ENCODE measurements around the gene PSD4. TPM values are rescaled to one million over a fixed set of nuclear protein-coding genes. Genes with fewer than 3 reads are reported as not detected.

PSD4 gene
- total RNA-seq, 1 donor from 2014 or later = 38.8 TPM

GRCh38 chr2:113216891-113217454, 43.2 kb downstream of the PSD4 start:
- H3K4me1 Mint-ChIP-seq (ENCODE audit: unreplicated experiment) = peaks cover 43% of the 10 kb centered on the region
- no peak for TF ChIP-seq CTCF (conservative IDR thresholded peaks at IDR 0.05)

GRCh38 chr2:113217455-113218282, 43.9 kb downstream of the PSD4 start:
- no peaks in the 10 kb centered on the region for H3K9me3 Mint-ChIP-seq
- no peaks in the 10 kb centered on the region for H3K36me3 Mint-ChIP-seq
- peak overlapping the region; percentile 79 for H3K27ac Mint-ChIP-seq
- peak overlapping the region; percentile 59 for H3K4me3 Mint-ChIP-seq
- peaks cover 36% of the 10 kb centered on the region for H3K4me1 Mint-ChIP-seq (ENCODE audit: unreplicated experiment)
- DNase-seq (ENCODE audit: extremely low spot score, unreplicated experiment) = no peak
- no peaks in the 10 kb centered on the region for H3K27me3 Mint-ChIP-seq
- no peak for TF ChIP-seq CTCF (conservative IDR thresholded peaks at IDR 0.05)

More at GRCh38 chr2:113216891-113217454, 43.2 kb downstream of the PSD4 start:
- Mint-ChIP-seq H3K36me3 (no peaks in the 10 kb centered on the region), H3K4me3 (no peak overlapping the region), H3K9me3 (no peaks in the 10 kb centered on the region), H3K27ac (peak overlapping the region; percentile 71), H3K27me3 (no peaks in the 10 kb centered on the region)
- no peak for DNase-seq (ENCODE audit: extremely low spot score, unreplicated experiment)

DNA sequence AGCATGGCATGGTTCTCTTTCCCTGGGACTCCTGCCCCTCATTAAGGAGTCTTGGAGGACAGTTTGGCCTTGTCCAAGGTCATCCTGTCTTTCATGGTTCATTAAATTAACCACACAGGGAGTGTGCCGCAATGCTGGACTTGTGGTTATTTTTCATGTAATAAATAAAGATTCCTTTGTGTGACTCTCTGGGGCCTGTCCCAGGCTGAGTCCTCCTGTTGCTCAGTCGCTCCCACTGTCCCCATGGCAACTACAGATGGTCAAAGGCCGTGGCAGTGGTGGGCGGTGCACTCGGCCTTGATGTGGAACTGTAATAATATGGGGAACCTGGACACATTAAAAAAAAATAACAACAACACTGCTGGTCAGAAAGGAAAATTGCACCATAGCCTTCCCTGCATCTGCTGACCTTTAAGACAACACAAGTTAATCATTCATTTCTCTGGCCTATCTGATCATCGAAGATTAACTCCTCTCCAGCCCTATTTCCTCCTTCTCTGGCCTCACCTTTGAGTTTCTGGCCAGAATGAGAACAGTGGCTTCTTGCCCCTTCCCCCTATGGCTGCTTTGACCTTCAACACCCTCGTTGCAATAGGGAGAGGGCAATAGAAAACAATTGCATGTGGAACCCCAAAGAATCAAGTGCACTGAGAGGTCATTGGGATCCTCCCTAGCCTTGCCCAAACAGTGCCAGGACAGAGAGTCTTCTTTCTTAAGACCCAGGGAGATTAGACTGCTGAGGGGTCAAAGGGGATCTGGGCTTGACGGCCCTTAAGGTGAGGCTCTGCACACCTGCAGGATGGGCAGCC, 44.7 kb downstream of the PSD4 start:
- H3K27ac Mint-ChIP-seq = peak overlapping the region; percentile 79

GRCh38 chr2:113219092-113219441, 45.3 kb downstream of the PSD4 start:
- H3K4me3 Mint-ChIP-seq = no peak overlapping the region
- H3K9me3 Mint-ChIP-seq = no peaks in the 10 kb centered on the region
- no peaks in the 10 kb centered on the region for H3K27me3 Mint-ChIP-seq
- H3K36me3 Mint-ChIP-seq = no peaks in the 10 kb centered on the region
- H3K4me1 Mint-ChIP-seq (ENCODE audit: unreplicated experiment) = peaks cover 27% of the 10 kb centered on the region
- no peak for DNase-seq (ENCODE audit: extremely low spot score, unreplicated experiment)
- no peak overlapping the region for H3K27ac Mint-ChIP-seq
- TF ChIP-seq CTCF (conservative IDR thresholded peaks at IDR 0.05) = no peak

More for the DNA sequence above, 44.7 kb downstream of the PSD4 start:
- TF ChIP-seq CTCF (conservative IDR thresholded peaks at IDR 0.05) = no peak
- no peaks in the 10 kb centered on the region for H3K27me3 Mint-ChIP-seq
- H3K4me1 Mint-ChIP-seq (ENCODE audit: unreplicated experiment) = peaks cover 28% of the 10 kb centered on the region
- DNase-seq (ENCODE audit: extremely low spot score, unreplicated experiment) = no peak
- peak overlapping the region; percentile 59 for H3K4me3 Mint-ChIP-seq
- no peaks in the 10 kb centered on the region for H3K9me3 Mint-ChIP-seq
- H3K36me3 Mint-ChIP-seq = no peaks in the 10 kb centered on the region

- Mint-ChIP-seq H3K36me3 (no peaks in the 10 kb centered on the region), H3K4me3 (no peak overlapping the region), H3K4me1 (ENCODE audit: unreplicated experiment) (peaks cover 27% of the 10 kb centered on the region), H3K9me3 (no peaks in the 10 kb centered on the region), H3K27ac (no peak overlapping the region), H3K27me3 (no peaks in the 10 kb centered on the region)
- DNase-seq (ENCODE audit: extremely low spot score, unreplicated experiment) = no peak
- TF ChIP-seq CTCF (conservative IDR thresholded peaks at IDR 0.05) = no peak
Measured at GRCh38 chr2:113219525-113219888, 45.7 kb downstream of the PSD4 start.

Data from type B pancreatic cell (in vitro differentiated cells).